ENCODE data around the gene TPH1. TPM values are rescaled to one million over a fixed set of nuclear protein-coding genes. Genes with fewer than 3 reads are reported as not detected.

The TPH1 gene
- total RNA-seq, 4 donors from 2014 or later: 0.07 to 0.51 (median 0.10) TPM

GRCh38 chr11:18019650-18020049, 26.4 kb downstream of the TPH1 start:
- DNase-seq (no peak), ATAC-seq (no peak)
- Histone ChIP-seq H3K27ac (no peak overlapping the region), H3K4me3 (no peak overlapping the region), H3K4me1 (no peaks in the 10 kb centered on the region), H3K27me3 (no peaks in the 10 kb centered on the region), H3K36me3 (peaks cover 0 to 2% of the 10 kb centered on the region in 2 donors), H3K9me3 (no peaks in the 10 kb centered on the region)
- TF ChIP-seq POLR2A (IDR thresholded peaks at IDR 0.05) (no peak), CTCF (IDR thresholded peaks at IDR 0.05 in 4 of 5, conservative IDR thresholded peaks at IDR 0.05 in 1 of 5) (no peak)
- in situ Hi-C loops (cut with MboI; ENCODE audit: low sequenced_read_pairs in 4 of 4) (no loop called here), intact Hi-C loops (cut with DNase I; ENCODE audit: low total_unique reads) (loop anchor here (10.0 kb wide), 2 partner anchors 375 to 675 kb away; partner anchors contain the start of genes LDHA and TMEM86A)

GRCh38 chr11:18016789-18017188, 29.3 kb downstream of the TPH1 start:
- DNase-seq (no peak), ATAC-seq (no peak)
- TF ChIP-seq CTCF (IDR thresholded peaks at IDR 0.05 in 4 of 5, conservative IDR thresholded peaks at IDR 0.05 in 1 of 5) (no peak), POLR2A (IDR thresholded peaks at IDR 0.05) (no peak)
- Histone ChIP-seq H3K27ac (no peak overlapping the region), H3K9me3 (no peaks in the 10 kb centered on the region), H3K27me3 (no peaks in the 10 kb centered on the region), H3K36me3 (peaks cover 0 to 2% of the 10 kb centered on the region in 2 donors), H3K4me1 (peaks cover 5 to 14% of the 10 kb centered on the region in 2 donors), H3K4me3 (no peak overlapping the region)
- in situ Hi-C loops (cut with MboI; ENCODE audit: low sequenced_read_pairs in 4 of 4): no loop called here
- intact Hi-C loops (cut with DNase I; ENCODE audit: low total_unique reads): loop anchor here (10.0 kb wide), 2 partner anchors 378 to 678 kb away; partner anchors contain the start of genes LDHA and TMEM86A

GRCh38 chr11:18014876-18015275, 31.2 kb downstream of the TPH1 start:
- H3K36me3 ChIP-seq: peaks cover 0 to 2% of the 10 kb centered on the region in 2 donors
- H3K27me3 ChIP-seq: no peaks in the 10 kb centered on the region
- intact Hi-C loops (cut with DNase I; ENCODE audit: low total_unique reads): loop anchor here (5.0 to 10.0 kb wide), 3 partner anchors 92 to 680 kb away; partner anchors contain the start of genes LDHA, SAAL1 and TMEM86A
- no peaks in the 10 kb centered on the region for H3K9me3 ChIP-seq
- DNase-seq (no peak), ATAC-seq (no peak)
- H3K4me3 ChIP-seq: no peak overlapping the region
- peaks cover 9 to 14% of the 10 kb centered on the region in 2 donors for H3K4me1 ChIP-seq
- TF ChIP-seq CTCF (IDR thresholded peaks at IDR 0.05 in 4 of 5, conservative IDR thresholded peaks at IDR 0.05 in 1 of 5): no peak
- TF ChIP-seq POLR2A (IDR thresholded peaks at IDR 0.05): no peak
- in situ Hi-C loops (cut with MboI; ENCODE audit: low sequenced_read_pairs in 4 of 4): no loop called here
- no peak overlapping the region for H3K27ac ChIP-seq

- Histone ChIP-seq H3K36me3 (no peaks in the 10 kb centered on the region), H3K9me3 (no peaks in the 10 kb centered on the region), H3K27me3 (no peaks in the 10 kb centered on the region), H3K27ac (peak overlapping the region; percentile 78 to 91 (median 86)), H3K4me1 (peaks cover 9 to 14% of the 10 kb centered on the region in 2 donors), H3K4me3 (peak overlapping the region; percentile 78 to 100 (median 91))
- no peak for ATAC-seq
- intact Hi-C loops (cut with DNase I; ENCODE audit: low total_unique reads): loop anchor here (5.0 to 10.0 kb wide), 3 partner anchors 93 to 681 kb away; partner anchors contain the start of genes LDHA, SAAL1 and TMEM86A
- in situ Hi-C loops (cut with MboI; ENCODE audit: low sequenced_read_pairs in 4 of 4): no loop called here
- DNase-seq: no peak
- no peak for TF ChIP-seq CTCF (IDR thresholded peaks at IDR 0.05 in 4 of 5, conservative IDR thresholded peaks at IDR 0.05 in 1 of 5)
- no peak for TF ChIP-seq POLR2A (IDR thresholded peaks at IDR 0.05)
Measured at GRCh38 chr11:18013790-18014507, 32.1 kb downstream of the TPH1 start.

All from gastrocnemius medialis (tissue), 4 donors.